C4-2B (cell line): Measurements from ENCODE around the gene LRRC56.

Experiments
- ZFX ChIP-seq: fragments of 450-650 bp; IDR thresholded peaks from 2 replicates; pipeline ENCODE4 v1.6.1; 2017
- TF ChIP-seq, protein P1 (sequence below): fragments of 450-650 bp; conservative IDR thresholded peaks from 2 replicates; pipeline ENCODE4 v1.5.1; 2017; ENCODE audit warnings: mild to moderate bottlenecking

GRCh38 chr11:577611-577894, 40.2 kb downstream of the LRRC56 start:
- TF ChIP-seq ZFX: no peak
- TF ChIP-seq, protein P1, sequence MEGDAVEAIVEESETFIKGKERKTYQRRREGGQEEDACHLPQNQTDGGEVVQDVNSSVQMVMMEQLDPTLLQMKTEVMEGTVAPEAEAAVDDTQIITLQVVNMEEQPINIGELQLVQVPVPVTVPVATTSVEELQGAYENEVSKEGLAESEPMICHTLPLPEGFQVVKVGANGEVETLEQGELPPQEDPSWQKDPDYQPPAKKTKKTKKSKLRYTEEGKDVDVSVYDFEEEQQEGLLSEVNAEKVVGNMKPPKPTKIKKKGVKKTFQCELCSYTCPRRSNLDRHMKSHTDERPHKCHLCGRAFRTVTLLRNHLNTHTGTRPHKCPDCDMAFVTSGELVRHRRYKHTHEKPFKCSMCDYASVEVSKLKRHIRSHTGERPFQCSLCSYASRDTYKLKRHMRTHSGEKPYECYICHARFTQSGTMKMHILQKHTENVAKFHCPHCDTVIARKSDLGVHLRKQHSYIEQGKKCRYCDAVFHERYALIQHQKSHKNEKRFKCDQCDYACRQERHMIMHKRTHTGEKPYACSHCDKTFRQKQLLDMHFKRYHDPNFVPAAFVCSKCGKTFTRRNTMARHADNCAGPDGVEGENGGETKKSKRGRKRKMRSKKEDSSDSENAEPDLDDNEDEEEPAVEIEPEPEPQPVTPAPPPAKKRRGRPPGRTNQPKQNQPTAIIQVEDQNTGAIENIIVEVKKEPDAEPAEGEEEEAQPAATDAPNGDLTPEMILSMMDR: no peak
